Hepatocyte (in vitro differentiated cells): ENCODE results near the gene DAPP1. TPM values are rescaled to one million over a fixed set of nuclear protein-coding genes. Genes with fewer than 3 reads are reported as not detected.

Experiments used
- DNase-seq: peaks from one replicate; pipeline ENCODE4 v3.0.0-alpha.2; 2016; ENCODE audit warnings: low spot score
- H2AFZ ChIP-seq: fragments of 200-600 bp; sonication (generic); 2 replicates; pipeline ENCODE4 v1.6.0; 2016; ENCODE audit warnings: antibody characterized with exemption, mild to moderate bottlenecking
- H3K27ac ChIP-seq: fragments of 200-600 bp; sonication (generic); 2 replicates; pipeline ENCODE4 v1.5.1; 2016; ENCODE audit warnings: mild to moderate bottlenecking
- H3K27me3 ChIP-seq: fragments of 200-600 bp; sonication (generic); 2 replicates; pipeline ENCODE4 v1.6.1; 2016
- H3K36me3 ChIP-seq: fragments of 200-600 bp; sonication (generic); replicated peaks from 2 replicates; pipeline ENCODE4 v1.5.1; 2016; ENCODE audit warnings: low read depth; ENCODE audit not compliant: insufficient read depth
- H3K4me1 ChIP-seq: fragments of 200-600 bp; sonication (generic); 2 replicates; pipeline ENCODE4 v1.5.1; 2016; ENCODE audit warnings: mild to moderate bottlenecking, moderate library complexity; ENCODE audit not compliant: insufficient read depth
- H3K4me2 ChIP-seq: fragments of 200-600 bp; sonication (generic); 2 replicates; pipeline ENCODE4 v1.6.0; 2016
- H3K4me3 ChIP-seq: fragments of 200-600 bp; sonication (generic); 2 replicates; pipeline ENCODE4 v1.5.1; 2016; ENCODE audit warnings: mild to moderate bottlenecking
- H3K79me2 ChIP-seq: fragments of 200-600 bp; sonication (generic); 2 replicates; pipeline ENCODE4 v1.6.0; 2017; ENCODE audit warnings: mild to moderate bottlenecking
- H3K9me2 ChIP-seq: fragments of 200-600 bp; sonication (generic); replicated peaks from 2 replicates; pipeline ENCODE4 v1.6.0; 2017; ENCODE audit warnings: mild to moderate bottlenecking; ENCODE audit not compliant: insufficient read depth
- H3K9me3 ChIP-seq: fragments of 200-600 bp; sonication (generic); 2 replicates; pipeline ENCODE4 v1.5.1; 2016; ENCODE audit warnings: low read depth, mild to moderate bottlenecking
- H4K20me1 ChIP-seq: fragments of 200-600 bp; sonication (generic); 2 replicates; pipeline ENCODE4 v1.6.0; 2016; ENCODE audit warnings: mild to moderate bottlenecking; ENCODE audit not compliant: insufficient read depth, poor library complexity, severe bottlenecking
- CTCF ChIP-seq: fragments of 200-600 bp; sonication (generic); IDR thresholded peaks from 2 replicates; pipeline ENCODE4 v1.5.1; 2016; ENCODE audit warnings: antibody characterized with exemption, mild to moderate bottlenecking; ENCODE audit not compliant: poor library complexity
- EZH2 ChIP-seq: fragments of 200-600 bp; sonication (generic); IDR thresholded peaks from 2 replicates; pipeline ENCODE4 v1.6.1; 2016; ENCODE audit warnings: antibody characterized with exemption, mild to moderate bottlenecking, borderline replicate concordance
- EZH2phosphoT487 ChIP-seq: fragments of 200-600 bp; sonication (generic); IDR thresholded peaks from one replicate; pipeline ENCODE4 v1.6.1; 2018; ENCODE audit warnings: antibody characterized with exemption, mild to moderate bottlenecking, low read depth, moderate library complexity; ENCODE audit not compliant: unreplicated experiment, severe bottlenecking
- WGBS: methylation state at CpG from one replicate; pipeline ENCODE4 v1.1.6; 2016; ENCODE audit warnings: low lambda C conversion rate; ENCODE audit errors: missing lambda C conversion rate; 5-methylcytosine and 5-hydroxymethylcytosine counted together
- polyA plus RNA-seq: library from polyadenylated mRNA; unstranded; fragments of >200 nt; fragmentation: Nextera tagmentation; extraction: Ambion mirVana; gene quantifications from 2 replicates; pipeline ENCODE4 v1.2.1, GENCODE V29; 2016
- total RNA-seq: library from RNA; depleted of rRNA; stranded (reverse); fragments of >200 nt; gene quantifications from 2 replicates; pipeline ENCODE4 v1.2.3, GENCODE V29; 2014

Gene DAPP1
- total and polyA plus RNA-seq, 2 experiments from 2014 or later: 1.7 to 2.0 TPM

- Histone ChIP-seq H3K9me3 (no peaks in the 10 kb centered on the region), H3K79me2 (no peaks in the 10 kb centered on the region), H4K20me1 (no peaks in the 10 kb centered on the region), H3K9me2 (no peaks in the 10 kb centered on the region), H3K36me3 (no peaks in the 10 kb centered on the region), H3K27ac (no peak overlapping the region), H3K4me2 (no peak overlapping the region), H3K27me3 (no peaks in the 10 kb centered on the region), H3K4me3 (no peak overlapping the region), H2AFZ (no peak overlapping the region), H3K4me1 (no peaks in the 10 kb centered on the region)
- TF ChIP-seq EZH2phosphoT487 (no peak), CTCF (no peak), EZH2 (no peak)
- WGBS: 94% methylated on average over 4 of the region's 4 CpGs
- no peak for DNase-seq
Measured at GRCh38 chr4:99841129-99841528, 24.5 kb downstream of the DAPP1 start.

GRCh38 chr4:99843413-99843812, 26.8 kb downstream of the DAPP1 start:
- no peak overlapping the region for H3K4me2 ChIP-seq
- TF ChIP-seq EZH2phosphoT487 (no peak), EZH2 (no peak), CTCF (no peak)
- H4K20me1 ChIP-seq: no peaks in the 10 kb centered on the region
- H2AFZ ChIP-seq: no peak overlapping the region
- H3K9me2 ChIP-seq: no peaks in the 10 kb centered on the region
- H3K79me2 ChIP-seq: no peaks in the 10 kb centered on the region
- no peaks in the 10 kb centered on the region for H3K27me3 ChIP-seq
- no peak for DNase-seq
- no peaks in the 10 kb centered on the region for H3K9me3 ChIP-seq
- no peak overlapping the region for H3K27ac ChIP-seq
- H3K4me3 ChIP-seq: no peak overlapping the region
- H3K4me1 ChIP-seq: no peaks in the 10 kb centered on the region
- H3K36me3 ChIP-seq: no peaks in the 10 kb centered on the region

GRCh38 chr4:99844048-99844447, 27.4 kb downstream of the DAPP1 start:
- no peak for DNase-seq

More at GRCh38 chr4:99844048-99844447, 27.4 kb downstream of the DAPP1 start:
- Histone ChIP-seq H3K9me2 (no peaks in the 10 kb centered on the region), H4K20me1 (no peaks in the 10 kb centered on the region), H3K4me3 (no peak overlapping the region), H2AFZ (no peak overlapping the region), H3K79me2 (no peaks in the 10 kb centered on the region), H3K27ac (no peak overlapping the region), H3K4me1 (no peaks in the 10 kb centered on the region), H3K4me2 (no peak overlapping the region), H3K9me3 (no peaks in the 10 kb centered on the region), H3K36me3 (no peaks in the 10 kb centered on the region), H3K27me3 (no peaks in the 10 kb centered on the region)
- WGBS: 94% methylated on average over 7 of the region's 7 CpGs
- TF ChIP-seq CTCF: no peak
